ENCODE results near the gene PSME2. TPM values are rescaled to one million over a fixed set of nuclear protein-coding genes. Genes with fewer than 3 reads are reported as not detected.
"Not testable (repeated sequence)": the region's sequence is repeated elsewhere in the genome, so short reads cannot be mapped to it uniquely, and the experiment has no call there.

PSME2 gene
- polyA plus RNA-seq, 1 donor (not counting 4 experiments of a cell fraction or from before 2014, with no cell fraction given): 158 TPM

GRCh38 chr14:24106672-24107271 is 39.6 kb downstream of the PSME2 start:
- Histone ChIP-seq H3K27me3 (ENCODE audit: control insufficient read depth, extremely low read depth, insufficient read depth, low read length) (no peaks in the 10 kb centered on the region), H3K4me3 (ENCODE audit: control insufficient read depth in 2 of 3, extremely low read depth in 1 of 3, insufficient read depth in 2 of 3, low read depth in 1 of 3, low read length in 3 of 3) (no peak overlapping the region), H3K36me3 (ENCODE audit: control insufficient read depth in 2 of 2, extremely low read depth in 1 of 2, insufficient read depth in 2 of 2, low read length in 2 of 2) (peaks cover 5 to 8% of the 10 kb centered on the region in 2 experiments), H3K9ac (ENCODE audit: control insufficient read depth, extremely low read depth, insufficient read depth, low read length) (no peak overlapping the region), H3K4me1 (ENCODE audit: control insufficient read depth, extremely low read depth, insufficient read depth, low read length) (peaks cover 11% of the 10 kb centered on the region), H4K20me1 (ENCODE audit: control insufficient read depth, extremely low read depth, insufficient read depth, low read length) (no peaks in the 10 kb centered on the region), H3K9me1 (ENCODE audit: control insufficient read depth, extremely low read depth, insufficient read depth, low read length) (no peaks in the 10 kb centered on the region), H2AFZ (ENCODE audit: control insufficient read depth, low read length) (no peak overlapping the region), H3K27ac (ENCODE audit: control insufficient read depth, insufficient read depth, low read length) (no peak overlapping the region), H3K4me2 (ENCODE audit: control insufficient read depth, extremely low read depth, insufficient read depth, low read depth, low read length) (no peak overlapping the region), H3K9me3 (ENCODE audit: control insufficient read depth, low read depth, low read length) (no peaks in the 10 kb centered on the region), H3K79me2 (ENCODE audit: control insufficient read depth, insufficient read depth, low read length) (no peaks in the 10 kb centered on the region)
- FAIRE-seq: no peak
- dilution Hi-C loops (cut with MboI; ENCODE audit: extremely low pct_ligation_motif_present, low sequenced_read_pairs): no loop called here
- TF ChIP-seq EZH2 (IDR thresholded peaks at IDR 0.05; ENCODE audit: low read length): no peak
- no peak for TF ChIP-seq CTCF (optimal IDR thresholded peaks at IDR 0.05 in 1 of 3, IDR thresholded peaks at IDR 0.05 in 1 of 3, conservative IDR thresholded peaks at IDR 0.05 in 1 of 3; ENCODE audit: extremely low read depth in 1 of 3, insufficient read depth in 2 of 3, low read length in 3 of 3)
- DNase-seq (ENCODE audit: low read depth, low spot score): no peak

GRCh38 chr14:24105609-24106239 is 40.7 kb downstream of the PSME2 start:
- H3K9me3 ChIP-seq (ENCODE audit: control insufficient read depth, low read depth, low read length); H3K9me1 ChIP-seq (ENCODE audit: control insufficient read depth, extremely low read depth, insufficient read depth, low read length); H3K4me3 ChIP-seq (ENCODE audit: control insufficient read depth in 2 of 3, extremely low read depth in 1 of 3, insufficient read depth in 2 of 3, low read depth in 1 of 3, low read length in 3 of 3); H3K27ac ChIP-seq (ENCODE audit: control insufficient read depth, insufficient read depth, low read length); dilution Hi-C loops (cut with MboI; ENCODE audit: extremely low pct_ligation_motif_present, low sequenced_read_pairs); H3K36me3 ChIP-seq (ENCODE audit: control insufficient read depth in 2 of 2, extremely low read depth in 1 of 2, insufficient read depth in 2 of 2, low read length in 2 of 2); H2AFZ ChIP-seq (ENCODE audit: control insufficient read depth, low read length); H3K9ac ChIP-seq (ENCODE audit: control insufficient read depth, extremely low read depth, insufficient read depth, low read length); H3K27me3 ChIP-seq (ENCODE audit: control insufficient read depth, extremely low read depth, insufficient read depth, low read length); H3K79me2 ChIP-seq (ENCODE audit: control insufficient read depth, insufficient read depth, low read length); DNase-seq (ENCODE audit: low read depth, low spot score); H4K20me1 ChIP-seq (ENCODE audit: control insufficient read depth, extremely low read depth, insufficient read depth, low read length); H3K4me2 ChIP-seq (ENCODE audit: control insufficient read depth, extremely low read depth, insufficient read depth, low read depth, low read length); FAIRE-seq: not testable (repeated sequence)
- H3K4me1 ChIP-seq (ENCODE audit: control insufficient read depth, extremely low read depth, insufficient read depth, low read length): peaks cover 11% of the 10 kb centered on the region
